HepG2 (cell line): ENCODE results near the gene CMIP. TPM values are rescaled to one million over a fixed set of nuclear protein-coding genes. Genes with fewer than 3 reads are reported as not detected.
A peak's percentile ranks its signal among the peaks of the same experiment; 100 is the strongest.

Source experiments
- ATAC-seq: fragments of 200-7000 bp; cut with Tn5 transposase; 3 replicates; pipeline ENCODE4 v1.9.1; 2020; ENCODE audit warnings: mild to moderate bottlenecking, moderate library complexity
- BruUV-seq: library from RNA; stranded (reverse); fragments of 400-500 nt; replicated peaks from 2 replicates; lab custom pipeline; 2021; lab: Mats Ljungman, UMichigan
- CTCF ChIA-PET: fragments of 300-600 bp; formaldehyde crosslinking; extraction: SDS; loops from one replicate; lab custom pipeline; 2021; ENCODE audit warnings: low total read pairs, inconsistent platforms, low intra/inter-chr PET ratio; lab: Yijun Ruan, JAX
- POLR2A ChIA-PET: fragments of 350-600 bp; sonication (Branson Sonifier 250); formaldehyde crosslinking; loops from one replicate; lab custom pipeline; 2020; ENCODE audit warnings: antibody characterized with exemption, inconsistent platforms; lab: Yijun Ruan, JAX
- DNase-seq: peaks from one replicate; pipeline ENCODE4 v3.0.0-alpha.2; 2015; ENCODE audit warnings: low spot score
- FAIRE-seq: peaks from 3 replicates; lab custom pipeline; 2011; peaks lifted over from hg19 to GRCh38; lab: Jason Lieb, UNC
- H2AFZ ChIP-seq: one replicate; pipeline ENCODE4 v1.6.1; 2011; ENCODE audit warnings: low read length, inconsistent platforms
- H3K27ac ChIP-seq: fragments of 300-600 bp; 3 replicates; pipeline ENCODE4 v1.8.0; 2011; ENCODE audit warnings: mixed run types, mild to moderate bottlenecking, mixed read lengths, low read length, inconsistent platforms; ENCODE audit not compliant: insufficient read depth; ENCODE audit errors: extremely low read length
- H3K27me3 ChIP-seq, 2 experiments: fragments of 200-600 bp in 1 of 2; 2 replicates in 1 of 2; 3 replicates in 1 of 2; pipeline versions ENCODE4 v1.6.0 to v1.8.0; 2011; ENCODE audit warnings: low read length in 2 of 2, mild to moderate bottlenecking in 2 of 2, moderate library complexity in 2 of 2, inconsistent platforms in 1 of 2; ENCODE audit not compliant: insufficient read depth in 2 of 2, control insufficient read depth in 1 of 2
- H3K36me3 ChIP-seq, 2 experiments: fragments of 200-600 bp in 1 of 2; replicated peaks in 1 of 2; 2 replicates in 1 of 2; 3 replicates in 1 of 2; pipeline versions ENCODE4 v1.5.1 to v1.8.0; 2011; ENCODE audit warnings: low read length in 2 of 2, inconsistent platforms in 1 of 2; ENCODE audit not compliant: insufficient read depth in 2 of 2, control insufficient read depth in 1 of 2
- H3K4me1 ChIP-seq: 2 replicates; pipeline ENCODE4 v1.5.1; 2012; ENCODE audit warnings: low read length, inconsistent platforms; ENCODE audit not compliant: insufficient read depth
- H3K4me2 ChIP-seq: 2 replicates; pipeline ENCODE4 v1.6.0; 2011; ENCODE audit warnings: low read depth, low read length, inconsistent platforms
- H3K4me3 ChIP-seq, 3 experiments: fragments of 200-600 bp in 1 of 3; sonication (generic), shearing (Covaris generic) in 1 of 3; replicated peaks in 1 of 3; 2 replicates each; pipeline ENCODE4 v1.5.1; 2011 to 2016; ENCODE audit warnings: low read length in 3 of 3, inconsistent platforms in 2 of 3, low read depth in 2 of 3, mild to moderate bottlenecking in 2 of 3, control low read depth in 1 of 3, mixed read lengths in 1 of 3; ENCODE audit not compliant: insufficient read depth in 1 of 3
- H3K79me2 ChIP-seq: one replicate; pipeline ENCODE4 v1.6.1; 2011; ENCODE audit warnings: low read length, inconsistent platforms; ENCODE audit not compliant: insufficient read depth
- H3K9ac ChIP-seq: 2 replicates; pipeline ENCODE4 v1.6.0; 2011; ENCODE audit warnings: mild to moderate bottlenecking, low read depth, low read length, inconsistent platforms; ENCODE audit not compliant: insufficient read depth
- H3K9me3 ChIP-seq: 2 replicates; pipeline ENCODE4 v1.5.1; 2012; ENCODE audit warnings: mild to moderate bottlenecking, low read length
- H4K20me1 ChIP-seq: 2 replicates; pipeline ENCODE4 v1.6.0; 2011; ENCODE audit warnings: inconsistent platforms, mild to moderate bottlenecking, low read length, moderate library complexity; ENCODE audit not compliant: insufficient read depth
- EED ChIP-seq: sonication (generic); formaldehyde crosslinking; IDR thresholded peaks from 2 replicates; pipeline ENCODE4 v1.5.0; 2020; ENCODE audit warnings: mild to moderate bottlenecking, missing genetic modification reagents
- POLR2G ChIP-seq: fragments of 200-400 bp; formaldehyde crosslinking; IDR thresholded peaks from 2 replicates; pipeline ENCODE4 v1.6.1; 2018; ENCODE audit warnings: mild to moderate bottlenecking, low read depth, low read length, moderate library complexity
- RBM22 ChIP-seq: fragments of 200-400 bp; formaldehyde crosslinking; optimal IDR thresholded peaks from 2 replicates; pipeline ENCODE3; 2017; ENCODE audit warnings: mild to moderate bottlenecking, low read length, moderate library complexity
- WGBS: methylation state at CpG from one replicate; pipeline ENCODE4 v1.1.6; 2017; ENCODE audit warnings: low lambda C conversion rate; 5-methylcytosine and 5-hydroxymethylcytosine counted together
- in situ Hi-C: cut with HindIII; loops from 2 replicates; pipeline ENCODE4 v1.10.0; 2017; ENCODE audit warnings: low pct_unique_long_range_greater_than_20kb; ENCODE audit not compliant: extremely low pct_ligation_motif_present
- intact Hi-C: fragments of 100-400 bp; cut with micrococcal nuclease; formaldehyde crosslinking; loops from one replicate; pipeline ENCODE4 v1.10.0; 2022; ENCODE audit not compliant: unreplicated experiment
- polyA plus RNA-seq, 8 experiments: library from polyadenylated mRNA; depleted of rRNA in 3 of 8; stranded (reverse) in 7 of 8; unstranded in 1 of 8; fragments of >200 nt; fragmentation: Illumina TruSeq in 4 of 8; extraction: Trizol in 4 of 8; gene quantifications; 2 replicates each; pipeline versions ENCODE4 v1.2.1 to v1.2.3, GENCODE V29; 2011 to 2016; ENCODE audit warnings: low read depth in 4 of 8, missing spikeins in 1 of 8, mixed read lengths in 1 of 8; ENCODE audit not compliant: insufficient read depth in 1 of 8
- total RNA-seq, 5 experiments: library from RNA; depleted of rRNA; stranded (reverse); fragments of >200 nt; fragmentation: Illumina TruSeq; extraction: Trizol; gene quantifications; 2 replicates each; pipeline ENCODE4 v1.2.3, GENCODE V29; 2016; ENCODE audit warnings: low read depth in 1 of 5
- TF ChIP-seq, protein P1 (sequence below): sonication (generic); formaldehyde crosslinking; IDR thresholded peaks from 2 replicates; pipeline ENCODE4 v1.4.0; 2020; ENCODE audit warnings: missing genetic modification reagents

CMIP gene
- total and polyA plus RNA-seq, 2 of the 13 experiments (the other 11 are each of a cell fraction or from before 2014, with no cell fraction given) = 10.9 to 18.1 TPM

DNA sequence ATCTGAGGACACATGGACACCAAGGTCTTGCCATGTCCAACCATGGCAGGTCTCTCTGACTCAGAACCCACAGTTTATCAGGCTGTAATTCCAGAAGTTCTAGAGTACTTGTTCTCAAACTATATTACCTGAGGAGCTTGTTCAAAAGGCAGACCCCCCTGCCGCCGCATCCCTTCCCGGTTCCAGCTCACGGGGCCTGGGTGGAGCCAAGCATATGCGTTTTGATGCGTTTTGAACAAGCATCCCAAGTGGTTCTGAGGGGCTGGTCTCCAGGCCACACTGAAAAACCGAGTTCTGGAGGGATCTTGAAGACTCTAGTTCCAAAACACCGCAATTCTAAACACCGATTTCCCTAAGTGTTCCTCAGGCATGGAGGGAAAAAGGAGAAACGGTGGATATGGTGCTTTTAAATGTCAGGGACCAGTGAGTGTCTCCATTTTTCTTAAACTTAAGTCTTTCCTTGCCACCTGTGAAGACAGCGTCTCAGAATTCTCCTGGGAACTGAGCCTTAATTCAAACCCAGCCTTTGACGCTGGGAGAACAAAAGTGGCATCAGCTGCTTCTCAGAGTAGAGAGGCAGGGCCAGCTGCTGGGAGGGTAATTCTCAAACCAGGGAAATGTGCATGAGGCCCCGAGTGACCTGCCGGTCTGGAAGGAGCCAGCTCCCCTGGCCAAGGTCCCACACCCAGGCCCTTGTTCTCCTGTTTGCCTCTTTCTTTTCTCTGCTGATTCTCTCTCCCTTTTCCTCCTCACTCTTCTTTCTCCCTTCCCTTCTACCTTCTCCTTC is 250.1 kb downstream of the CMIP start (continued):
- TF ChIP-seq, protein P1, sequence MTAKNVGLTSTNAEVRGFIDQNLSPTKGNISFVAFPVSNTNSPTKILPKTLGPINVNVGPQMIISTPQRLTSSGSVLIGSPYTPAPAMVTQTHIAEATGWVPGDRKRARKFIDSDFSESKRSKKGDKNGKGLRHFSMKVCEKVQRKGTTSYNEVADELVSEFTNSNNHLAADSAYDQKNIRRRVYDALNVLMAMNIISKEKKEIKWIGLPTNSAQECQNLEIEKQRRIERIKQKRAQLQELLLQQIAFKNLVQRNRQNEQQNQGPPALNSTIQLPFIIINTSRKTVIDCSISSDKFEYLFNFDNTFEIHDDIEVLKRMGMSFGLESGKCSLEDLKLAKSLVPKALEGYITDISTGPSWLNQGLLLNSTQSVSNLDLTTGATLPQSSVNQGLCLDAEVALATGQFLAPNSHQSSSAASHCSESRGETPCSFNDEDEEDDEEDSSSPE (CRISPR knock-in tag) = no peak
- no peak for TF ChIP-seq RBM22

DNA sequence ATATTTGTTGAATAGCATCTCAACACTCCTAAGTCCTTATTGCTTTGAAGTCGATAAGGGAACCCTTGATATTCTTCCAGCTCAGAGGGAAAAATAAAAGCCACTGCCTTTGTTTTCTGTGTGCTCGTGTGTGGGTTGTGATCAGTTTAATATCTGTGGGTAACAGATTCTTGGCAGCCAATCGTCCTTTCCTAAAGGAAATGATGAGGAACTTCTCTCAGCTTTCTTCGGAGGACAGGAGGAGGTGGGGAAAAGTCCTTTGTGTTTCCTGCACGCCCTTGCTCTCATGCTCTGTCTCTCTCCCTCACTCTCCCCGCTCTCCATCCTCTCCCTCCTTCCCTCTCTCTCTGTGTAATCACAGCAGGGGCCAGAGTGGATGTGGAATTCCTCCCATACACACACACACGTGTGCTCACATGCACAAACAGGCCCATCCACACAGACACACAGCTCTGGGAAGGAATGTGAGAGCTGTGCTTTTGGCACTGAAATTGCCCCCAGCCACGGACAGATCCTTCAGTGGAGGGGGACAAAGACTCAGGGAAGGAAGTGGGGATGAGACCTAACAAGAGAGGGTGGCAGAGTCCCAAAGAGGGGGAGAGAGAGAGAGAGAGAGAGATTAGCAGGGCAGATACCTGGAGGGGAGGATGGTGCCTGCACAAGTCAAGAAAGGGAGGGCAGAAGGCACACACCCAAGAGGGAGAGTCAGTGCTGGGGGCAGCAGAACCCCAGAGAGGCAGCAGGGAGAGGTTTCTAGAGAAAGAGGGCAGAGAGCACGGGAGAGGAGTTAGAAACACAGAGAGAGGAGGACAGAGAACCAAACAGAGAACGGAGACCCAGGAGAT is 250.9 kb downstream of the CMIP start:
- TF ChIP-seq POLR2G (peak; percentile 27; the same call in 1 of the 2 replicates), EED (CRISPR knock-in tag) (no peak)
- Histone ChIP-seq H3K4me2 (no peak overlapping the region), H3K9me3 (no peaks in the 10 kb centered on the region), H3K79me2 (no peaks in the 10 kb centered on the region), H3K36me3 (peaks cover 70 to 95% of the 10 kb centered on the region in 2 experiments), H2AFZ (no peak overlapping the region), H3K27me3 (no peaks in the 10 kb centered on the region), H3K4me3 (no peak overlapping the region), H3K4me1 (no peaks in the 10 kb centered on the region), H3K27ac (no peak overlapping the region), H3K9ac (no peak overlapping the region), H4K20me1 (peaks cover 15% of the 10 kb centered on the region; the same call in 1 of the 2 replicates)
- BruUV-seq = no TSS peak
- intact Hi-C loops (no loop called here), in situ Hi-C loops (no loop called here)
- whole genome bisulfite sequencing = 89% methylated on average over 10 of the region's 10 CpGs
- ChIA-PET POLR2A (no interaction called here), CTCF (no interaction called here)
- ATAC-seq (no peak), FAIRE-seq (no peak), DNase-seq (no peak)
